Loucy (cell line): Measurements from ENCODE around the gene DPEP3.

Source experiments
- H2AFZ ChIP-seq: fragments of 200-600 bp; sonication (generic); 2 replicates; pipeline ENCODE4 v1.6.0; 2016; ENCODE audit warnings: antibody characterized with exemption, mild to moderate bottlenecking, low read length, moderate library complexity
- H3F3A ChIP-seq: fragments of 200-600 bp; 2 replicates; pipeline ENCODE4 v1.6.0; 2016; ENCODE audit warnings: antibody characterized with exemption, low read depth, mild to moderate bottlenecking
- H3K27me3 ChIP-seq: fragments of 200-600 bp; sonication (generic); 2 replicates; pipeline ENCODE4 v1.6.1; 2014; ENCODE audit warnings: low read length, mild to moderate bottlenecking; ENCODE audit not compliant: insufficient read depth, poor library complexity, severe bottlenecking
- H3K36me3 ChIP-seq: fragments of 200-600 bp; sonication (generic); 2 replicates; pipeline ENCODE4 v1.6.1; 2016; ENCODE audit warnings: low read length; ENCODE audit not compliant: insufficient read depth
- H3K4me1 ChIP-seq: fragments of 200-600 bp; sonication (generic); 2 replicates; pipeline ENCODE4 v1.5.1; 2014; ENCODE audit warnings: low read length, mild to moderate bottlenecking; ENCODE audit not compliant: insufficient read depth, poor library complexity, severe bottlenecking
- H3K4me2 ChIP-seq: fragments of 200-600 bp; sonication (generic); 2 replicates; pipeline ENCODE4 v1.6.0; 2014; ENCODE audit warnings: antibody characterized with exemption, low read length, low read depth, mild to moderate bottlenecking; ENCODE audit not compliant: poor library complexity, severe bottlenecking
- H3K4me3 ChIP-seq: fragments of 200-600 bp; sonication (generic); 2 replicates; pipeline ENCODE4 v1.5.1; 2014; ENCODE audit warnings: low read length, mild to moderate bottlenecking, mixed read lengths; ENCODE audit not compliant: poor library complexity, severe bottlenecking
- H3K79me2 ChIP-seq: fragments of 200-600 bp; sonication (generic); 2 replicates; pipeline ENCODE4 v1.6.1; 2014; ENCODE audit warnings: low read length; ENCODE audit not compliant: insufficient read depth
- H3K9ac ChIP-seq: fragments of 200-600 bp; sonication (generic); 2 replicates; pipeline ENCODE4 v1.6.0; 2014; ENCODE audit warnings: mild to moderate bottlenecking, low read depth, low read length, moderate library complexity; ENCODE audit not compliant: poor library complexity, severe bottlenecking
- H3K9me2 ChIP-seq: fragments of 200-600 bp; sonication (generic); replicated peaks from 2 replicates; pipeline ENCODE4 v1.6.1; 2016; ENCODE audit warnings: low read depth, low read length, mixed read lengths
- H3K9me3 ChIP-seq: fragments of 200-600 bp; sonication (generic); 2 replicates; pipeline ENCODE4 v1.6.1; 2014; ENCODE audit warnings: mild to moderate bottlenecking, antibody characterized with exemption, low read length, low read depth; ENCODE audit not compliant: insufficient read depth
- H4K20me1 ChIP-seq: fragments of 200-600 bp; sonication (generic); 2 replicates; pipeline ENCODE4 v1.6.0; 2014; ENCODE audit warnings: antibody characterized with exemption, low read length, mild to moderate bottlenecking; ENCODE audit not compliant: insufficient read depth, poor library complexity, severe bottlenecking
- EZH2phosphoT487 ChIP-seq: fragments of 200-600 bp; IDR thresholded peaks from 2 replicates; pipeline ENCODE4 v1.6.1; 2018; ENCODE audit warnings: antibody characterized with exemption, mild to moderate bottlenecking, moderate library complexity, borderline replicate concordance
- TF ChIP-seq, protein P1 (sequence below): fragments of 200-600 bp; sonication (generic); conservative IDR thresholded peaks from 2 replicates; pipeline ENCODE4 v1.5.1; 2014; ENCODE audit warnings: mild to moderate bottlenecking, antibody characterized with exemption, low read length

The DPEP3 gene

DNA sequence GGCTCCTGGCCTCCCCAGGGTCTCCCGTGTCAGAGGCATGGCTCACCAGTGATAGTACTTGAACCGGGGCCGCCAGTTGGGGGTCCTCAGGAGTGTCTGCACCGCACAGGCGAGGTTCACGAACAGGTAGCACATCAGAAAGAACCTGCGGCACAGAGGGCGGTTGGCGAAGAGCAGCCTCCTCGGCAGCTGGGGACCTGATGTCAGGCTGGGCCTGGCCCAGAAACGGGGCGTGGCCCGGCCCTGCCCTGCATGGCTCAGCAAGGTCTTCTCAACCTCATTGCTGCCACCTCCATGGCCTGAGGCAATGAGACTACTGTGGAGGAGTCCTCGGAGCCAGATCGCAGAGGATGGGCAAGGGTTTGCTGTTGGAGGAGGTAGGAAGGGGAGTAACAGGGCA lies 32.3 kb downstream of the DPEP3 start:
- Histone ChIP-seq H3K9me2 (no peaks in the 10 kb centered on the region), H3K9me3 (no peaks in the 10 kb centered on the region), H3K9ac (no peak overlapping the region), H3K4me3 (no peak overlapping the region), H3F3A (no peaks in the 10 kb centered on the region), H3K36me3 (no peaks in the 10 kb centered on the region), H3K4me1 (no peaks in the 10 kb centered on the region), H3K4me2 (no peak overlapping the region), H2AFZ (no peak overlapping the region), H3K79me2 (no peaks in the 10 kb centered on the region), H3K27me3 (no peaks in the 10 kb centered on the region), H4K20me1 (no peaks in the 10 kb centered on the region)
- no peak for TF ChIP-seq EZH2phosphoT487
- TF ChIP-seq, protein P1, sequence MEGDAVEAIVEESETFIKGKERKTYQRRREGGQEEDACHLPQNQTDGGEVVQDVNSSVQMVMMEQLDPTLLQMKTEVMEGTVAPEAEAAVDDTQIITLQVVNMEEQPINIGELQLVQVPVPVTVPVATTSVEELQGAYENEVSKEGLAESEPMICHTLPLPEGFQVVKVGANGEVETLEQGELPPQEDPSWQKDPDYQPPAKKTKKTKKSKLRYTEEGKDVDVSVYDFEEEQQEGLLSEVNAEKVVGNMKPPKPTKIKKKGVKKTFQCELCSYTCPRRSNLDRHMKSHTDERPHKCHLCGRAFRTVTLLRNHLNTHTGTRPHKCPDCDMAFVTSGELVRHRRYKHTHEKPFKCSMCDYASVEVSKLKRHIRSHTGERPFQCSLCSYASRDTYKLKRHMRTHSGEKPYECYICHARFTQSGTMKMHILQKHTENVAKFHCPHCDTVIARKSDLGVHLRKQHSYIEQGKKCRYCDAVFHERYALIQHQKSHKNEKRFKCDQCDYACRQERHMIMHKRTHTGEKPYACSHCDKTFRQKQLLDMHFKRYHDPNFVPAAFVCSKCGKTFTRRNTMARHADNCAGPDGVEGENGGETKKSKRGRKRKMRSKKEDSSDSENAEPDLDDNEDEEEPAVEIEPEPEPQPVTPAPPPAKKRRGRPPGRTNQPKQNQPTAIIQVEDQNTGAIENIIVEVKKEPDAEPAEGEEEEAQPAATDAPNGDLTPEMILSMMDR: no peak

DNA sequence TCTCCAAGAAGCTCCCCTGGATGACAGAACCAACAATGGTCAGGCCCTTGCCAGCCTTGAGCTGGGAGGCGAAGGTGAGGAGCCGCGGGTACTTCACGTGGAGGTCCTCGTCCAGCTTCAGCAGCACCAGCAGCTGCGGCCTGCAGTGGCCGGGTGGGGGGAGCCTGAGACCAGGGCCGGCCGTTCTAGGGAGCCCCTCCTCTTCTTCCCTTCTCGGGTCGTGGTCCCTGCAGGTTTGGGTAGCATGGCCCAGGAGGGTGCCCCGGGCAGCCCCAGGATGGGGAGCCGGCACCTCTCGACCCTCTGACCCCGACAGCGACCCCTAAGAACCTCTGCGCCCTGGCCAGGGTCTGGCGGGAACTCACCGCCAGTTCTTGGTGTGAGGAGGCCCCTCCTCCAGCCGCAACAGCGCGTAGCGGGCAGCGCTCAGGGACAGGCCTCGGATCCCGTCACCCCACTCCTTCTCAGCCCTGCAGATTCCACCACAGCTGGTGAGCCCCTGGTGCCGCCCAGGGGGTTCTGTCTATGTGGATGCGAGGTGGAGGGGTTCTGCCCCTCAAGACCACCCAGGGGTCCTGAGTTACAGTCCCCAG lies 33.2 kb downstream of the DPEP3 start:
- TF ChIP-seq, protein P1: no peak
- no peak for TF ChIP-seq EZH2phosphoT487

DNA sequence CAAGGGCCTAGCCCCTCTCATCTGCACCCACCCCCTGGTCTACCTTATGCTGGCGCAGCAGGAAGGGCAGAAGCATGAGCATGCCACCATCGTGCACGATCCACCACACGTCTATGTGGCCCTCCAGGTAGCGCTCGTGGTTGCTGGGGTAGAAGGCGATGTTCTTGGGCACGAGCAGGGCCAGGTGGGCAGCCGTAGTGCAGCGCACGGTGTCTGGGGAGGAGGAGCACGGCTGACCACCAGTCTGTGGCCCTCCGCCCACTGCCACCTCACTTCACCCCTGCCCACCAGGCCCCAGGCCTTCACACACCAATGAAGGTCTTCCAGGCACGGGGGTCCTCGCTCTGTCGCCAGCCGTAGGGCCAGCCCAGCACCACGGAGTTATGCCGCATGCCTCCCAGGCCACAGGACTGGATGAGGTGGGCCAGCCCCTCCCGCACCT lies 34.1 kb downstream of the DPEP3 start:
- Histone ChIP-seq H3K27me3 (no peaks in the 10 kb centered on the region), H3K9me2 (no peaks in the 10 kb centered on the region), H3K4me1 (peaks cover 9% of the 10 kb centered on the region), H3K79me2 (no peaks in the 10 kb centered on the region), H3K4me3 (no peak overlapping the region), H4K20me1 (no peaks in the 10 kb centered on the region), H3F3A (no peaks in the 10 kb centered on the region), H3K9ac (no peak overlapping the region), H3K36me3 (no peaks in the 10 kb centered on the region), H3K9me3 (no peaks in the 10 kb centered on the region), H2AFZ (no peak overlapping the region), H3K4me2 (no peak overlapping the region)
- TF ChIP-seq, protein P1: no peak

More for the DNA sequence above, 33.2 kb downstream of the DPEP3 start:
- Histone ChIP-seq H3F3A (no peaks in the 10 kb centered on the region), H3K36me3 (no peaks in the 10 kb centered on the region), H4K20me1 (no peaks in the 10 kb centered on the region), H3K9me3 (no peaks in the 10 kb centered on the region), H3K9me2 (no peaks in the 10 kb centered on the region), H3K4me2 (no peak overlapping the region), H2AFZ (no peak overlapping the region), H3K27me3 (no peaks in the 10 kb centered on the region), H3K4me3 (no peak overlapping the region), H3K79me2 (no peaks in the 10 kb centered on the region), H3K9ac (no peak overlapping the region), H3K4me1 (no peaks in the 10 kb centered on the region)
